Measurements from ENCODE around the gene NSG1. TPM values are rescaled to one million over a fixed set of nuclear protein-coding genes. Genes with fewer than 3 reads are reported as not detected.

The NSG1 gene
- total RNA-seq, 1 experiment from 2014 or later = not detected

GRCh38 chr4:4388311-4388790 lies 1.4 kb downstream of the NSG1 start:
- ChIA-PET POLR2A (ENCODE audit: unreplicated experiment) (no interaction called here), CTCF (no interaction called here)
- intact Hi-C loops (cut with micrococcal nuclease; ENCODE audit: unreplicated experiment) = no loop called here
- Histone ChIP-seq H3K9me2 (ENCODE audit: insufficient read depth) (no peaks in the 10 kb centered on the region), H3K27me3 (ENCODE audit: insufficient read depth, low read depth) (peaks cover 34% of the 10 kb centered on the region), H3F3A (ENCODE audit: insufficient read depth, low read depth) (no peaks in the 10 kb centered on the region), H2AFZ (no peak overlapping the region), H3K4me1 (replicated peaks; ENCODE audit: insufficient read depth) (no peaks in the 10 kb centered on the region), H4K20me1 (ENCODE audit: insufficient read depth) (no peaks in the 10 kb centered on the region), H3K36me3 (ENCODE audit: low read depth) (no peaks in the 10 kb centered on the region), H3K4me3 (no peak overlapping the region), H3K27ac (no peak overlapping the region), H3K9me3 (ENCODE audit: insufficient read depth, low read depth) (no peaks in the 10 kb centered on the region), H3K4me2 (no peak overlapping the region), H3K79me2 (ENCODE audit: low read depth) (no peaks in the 10 kb centered on the region)
- no peak for DNase-seq
- TF ChIP-seq EZH2 (IDR thresholded peaks at IDR 0.05; ENCODE audit: low read depth) = no peak
- TF ChIP-seq CTCF (conservative IDR thresholded peaks at IDR 0.05) = no peak
- BruUV-seq (replicated peaks) = no TSS peak

- H3K36me3 ChIP-seq (ENCODE audit: low read depth) = no peaks in the 10 kb centered on the region
- H3K9me3 ChIP-seq (ENCODE audit: insufficient read depth, low read depth) = no peaks in the 10 kb centered on the region
- POLR2A ChIA-PET (ENCODE audit: unreplicated experiment) = no interaction called here
- peaks cover 37% of the 10 kb centered on the region for H3K27me3 ChIP-seq (ENCODE audit: insufficient read depth, low read depth)
- no peak overlapping the region for H3K4me3 ChIP-seq
- no peak overlapping the region for H2AFZ ChIP-seq
- DNase-seq = no peak
- no peaks in the 10 kb centered on the region for H3F3A ChIP-seq (ENCODE audit: insufficient read depth, low read depth)
- no peaks in the 10 kb centered on the region for H3K4me1 ChIP-seq (replicated peaks; ENCODE audit: insufficient read depth)
- TF ChIP-seq CTCF (conservative IDR thresholded peaks at IDR 0.05) = no peak
- no peak for TF ChIP-seq EZH2 (IDR thresholded peaks at IDR 0.05; ENCODE audit: low read depth)
- CTCF ChIA-PET = no interaction called here
- H3K4me2 ChIP-seq = no peak overlapping the region
- no peaks in the 10 kb centered on the region for H3K79me2 ChIP-seq (ENCODE audit: low read depth)
- H4K20me1 ChIP-seq (ENCODE audit: insufficient read depth) = no peaks in the 10 kb centered on the region
- no peak overlapping the region for H3K27ac ChIP-seq
- H3K9me2 ChIP-seq (ENCODE audit: insufficient read depth) = no peaks in the 10 kb centered on the region
- intact Hi-C loops (cut with micrococcal nuclease; ENCODE audit: unreplicated experiment) = no loop called here
- BruUV-seq (replicated peaks) = no TSS peak
Measured at GRCh38 chr4:4388836-4389575, 2.1 kb downstream of the NSG1 start.

GRCh38 chr4:4390046-4390445 lies 3.1 kb downstream of the NSG1 start:
- POLR2A ChIA-PET (ENCODE audit: unreplicated experiment) = no interaction called here
- no peak overlapping the region for H3K4me3 ChIP-seq
- TF ChIP-seq CTCF (conservative IDR thresholded peaks at IDR 0.05) (no peak), EZH2 (IDR thresholded peaks at IDR 0.05; ENCODE audit: low read depth) (no peak)
- H4K20me1 ChIP-seq (ENCODE audit: insufficient read depth) = no peaks in the 10 kb centered on the region
- no peak overlapping the region for H2AFZ ChIP-seq
- BruUV-seq (replicated peaks) = no TSS peak
- no peak for DNase-seq
- H3K9me2 ChIP-seq (ENCODE audit: insufficient read depth) = no peaks in the 10 kb centered on the region
- no peak overlapping the region for H3K4me2 ChIP-seq
- no peak overlapping the region for H3K27ac ChIP-seq
- H3F3A ChIP-seq (ENCODE audit: insufficient read depth, low read depth) = no peaks in the 10 kb centered on the region
- CTCF ChIA-PET = no interaction called here
- no peaks in the 10 kb centered on the region for H3K36me3 ChIP-seq (ENCODE audit: low read depth)
- intact Hi-C loops (cut with micrococcal nuclease; ENCODE audit: unreplicated experiment) = no loop called here
- H3K79me2 ChIP-seq (ENCODE audit: low read depth) = no peaks in the 10 kb centered on the region
- H3K27me3 ChIP-seq (ENCODE audit: insufficient read depth, low read depth) = peaks cover 44% of the 10 kb centered on the region
- H3K9me3 ChIP-seq (ENCODE audit: insufficient read depth, low read depth) = no peaks in the 10 kb centered on the region
- no peaks in the 10 kb centered on the region for H3K4me1 ChIP-seq (replicated peaks; ENCODE audit: insufficient read depth)
